WERI-Rb-1 (cell line): ENCODE measurements around the gene OSBP2.
A peak's percentile ranks its signal among the peaks of the same experiment; 100 is the strongest.

Experiments
- DNase-seq: peaks from one replicate; pipeline ENCODE4 v3.0.0-alpha.2; 2020
- H3K27ac ChIP-seq: fragments of 250-450 bp; sonication (Bioruptor Pico); 2 replicates; pipeline ENCODE4 v1.5.1; 2020; ENCODE audit warnings: mild to moderate bottlenecking, moderate library complexity
- H3K27me3 ChIP-seq: fragments of 250-450 bp; sonication (Bioruptor Pico); 2 replicates; pipeline ENCODE4 v1.5.1; 2021; ENCODE audit warnings: mild to moderate bottlenecking, low read depth, moderate library complexity; ENCODE audit not compliant: insufficient read depth, severe bottlenecking
- H3K36me3 ChIP-seq: fragments of 250-450 bp; sonication (Bioruptor Pico); 2 replicates; pipeline ENCODE4 v1.5.1; 2020; ENCODE audit warnings: mild to moderate bottlenecking, moderate library complexity
- H3K4me3 ChIP-seq: 2 replicates; pipeline ENCODE4 v1.5.1; 2011; ENCODE audit warnings: low read depth, mild to moderate bottlenecking, control low read depth, low read length
- H3K9me3 ChIP-seq: fragments of 250-450 bp; sonication (Bioruptor Pico); 2 replicates; pipeline ENCODE4 v1.5.1; 2021; ENCODE audit warnings: mild to moderate bottlenecking, moderate library complexity; ENCODE audit not compliant: severe bottlenecking
- CTCF ChIP-seq: IDR thresholded peaks from 2 replicates; pipeline ENCODE4 v1.5.1; 2011; ENCODE audit warnings: low read depth, mild to moderate bottlenecking, control low read depth, inconsistent platforms, low read length

Gene OSBP2

GRCh38 chr22:30863081-30863833 is 168.6 kb downstream of the OSBP2 start:
- DNase-seq = peak; percentile 28

DNA sequence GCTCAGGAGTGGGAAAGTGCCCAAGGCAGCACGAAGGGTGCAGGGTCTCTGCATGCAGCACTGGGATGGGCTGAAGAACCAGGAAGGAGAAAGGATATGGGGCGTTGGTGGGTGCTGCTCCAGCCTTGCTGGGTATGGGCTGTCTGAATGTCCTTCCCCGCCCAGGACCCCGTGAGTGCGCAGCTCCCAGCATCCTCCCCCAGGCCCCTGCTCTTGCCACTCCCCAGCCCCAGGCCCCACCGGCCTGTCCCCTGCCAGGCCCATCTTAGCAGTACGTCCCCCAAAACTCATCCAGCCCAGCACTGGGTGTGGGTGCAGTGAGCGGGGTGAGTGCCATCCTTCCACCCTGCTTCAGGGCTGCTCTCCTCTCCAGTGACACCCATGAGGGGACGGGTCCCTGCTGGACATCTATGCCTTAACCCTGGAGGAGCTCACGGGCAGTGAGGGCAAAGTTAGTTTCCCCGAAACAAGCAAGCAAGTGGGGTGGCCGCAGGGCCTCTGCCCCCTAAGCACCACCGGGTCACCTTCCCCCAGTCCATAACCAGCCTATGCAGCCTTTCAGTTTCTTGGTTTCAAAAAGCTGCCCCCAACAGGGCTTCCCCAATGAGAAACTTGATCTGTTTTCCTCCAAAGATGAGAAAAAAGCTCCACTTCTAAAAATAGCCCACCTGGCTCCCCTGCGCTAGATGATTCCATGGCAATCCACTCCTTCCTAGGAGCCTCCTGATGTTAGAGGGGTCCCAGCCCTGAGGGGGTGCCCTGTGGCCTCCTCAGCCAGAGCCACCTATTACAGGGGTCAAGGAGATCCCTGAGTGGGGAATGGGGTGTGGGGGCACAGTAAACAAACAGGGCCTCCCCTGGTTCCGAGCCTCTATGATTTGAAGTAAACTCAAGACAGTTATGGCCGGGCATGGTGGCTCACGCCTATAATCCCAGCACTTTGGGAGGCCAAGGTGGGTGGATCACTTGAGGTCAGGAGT is 170.1 kb downstream of the OSBP2 start:
- Histone ChIP-seq H3K4me3 (no peak overlapping the region), H3K9me3 (no peaks in the 10 kb centered on the region), H3K36me3 (no peaks in the 10 kb centered on the region), H3K27ac (no peak overlapping the region), H3K27me3 (no peaks in the 10 kb centered on the region)
- no peak for DNase-seq
- no peak for TF ChIP-seq CTCF

More at GRCh38 chr22:30863081-30863833, 168.6 kb downstream of the OSBP2 start:
- Histone ChIP-seq H3K9me3 (no peaks in the 10 kb centered on the region), H3K36me3 (no peaks in the 10 kb centered on the region), H3K27ac (0 out of 2 replicates have a peak overlapping the region, but pooled peaks have one; percentile 10), H3K4me3 (no peak overlapping the region), H3K27me3 (no peaks in the 10 kb centered on the region)
- TF ChIP-seq CTCF = peak; percentile 64

DNA sequence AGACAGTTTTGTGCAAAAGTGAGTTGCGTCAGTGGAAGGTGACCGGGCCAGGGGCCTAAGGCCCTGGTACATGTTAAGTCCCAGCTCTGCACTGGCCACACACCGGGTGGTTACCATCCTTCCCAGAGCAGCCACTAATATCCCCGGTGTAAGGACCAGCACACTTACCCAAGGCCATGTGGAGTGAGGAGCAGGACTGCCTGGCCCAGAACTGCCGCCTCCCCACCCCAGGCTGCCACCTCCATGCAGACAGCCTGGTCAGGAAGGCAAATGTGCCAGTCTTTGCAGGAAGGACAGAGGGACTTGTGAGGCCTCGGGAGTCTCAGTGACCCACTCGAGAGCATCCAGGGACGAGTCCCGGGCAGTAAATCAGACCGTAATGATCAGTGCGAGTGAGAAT is 171.0 kb downstream of the OSBP2 start:
- DNase-seq = no peak
- TF ChIP-seq CTCF = no peak
- H3K27me3 ChIP-seq = no peaks in the 10 kb centered on the region
- no peak overlapping the region for H3K4me3 ChIP-seq
- no peak overlapping the region for H3K27ac ChIP-seq
- H3K9me3 ChIP-seq = no peaks in the 10 kb centered on the region
- H3K36me3 ChIP-seq = no peaks in the 10 kb centered on the region; the same call in 1 of the 2 replicates

DNA sequence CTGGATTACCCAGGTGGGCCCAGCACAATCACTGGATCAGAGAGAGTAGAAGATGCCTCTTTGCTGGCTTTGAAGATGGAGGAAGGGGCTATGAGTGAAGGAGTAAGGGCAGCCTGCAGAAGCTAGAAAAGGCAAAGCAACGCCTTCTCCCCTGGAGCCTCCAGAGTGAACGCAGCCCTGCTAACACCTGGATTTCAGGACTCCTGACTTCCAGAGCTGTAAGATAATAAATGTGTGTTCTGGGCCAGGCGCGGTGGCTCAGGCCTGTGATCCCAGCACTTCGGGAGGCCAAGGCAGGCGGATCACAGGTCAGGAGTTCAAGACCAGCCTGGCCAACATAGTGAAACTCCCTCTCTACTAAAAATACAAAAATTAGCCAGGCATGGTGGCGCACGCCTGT is 171.5 kb downstream of the OSBP2 start:
- Histone ChIP-seq H3K36me3 (no peaks in the 10 kb centered on the region; the same call in 1 of the 2 replicates), H3K4me3 (no peak overlapping the region), H3K27ac (no peak overlapping the region), H3K27me3 (no peaks in the 10 kb centered on the region), H3K9me3 (no peaks in the 10 kb centered on the region)
- DNase-seq = no peak
- TF ChIP-seq CTCF = no peak

DNA sequence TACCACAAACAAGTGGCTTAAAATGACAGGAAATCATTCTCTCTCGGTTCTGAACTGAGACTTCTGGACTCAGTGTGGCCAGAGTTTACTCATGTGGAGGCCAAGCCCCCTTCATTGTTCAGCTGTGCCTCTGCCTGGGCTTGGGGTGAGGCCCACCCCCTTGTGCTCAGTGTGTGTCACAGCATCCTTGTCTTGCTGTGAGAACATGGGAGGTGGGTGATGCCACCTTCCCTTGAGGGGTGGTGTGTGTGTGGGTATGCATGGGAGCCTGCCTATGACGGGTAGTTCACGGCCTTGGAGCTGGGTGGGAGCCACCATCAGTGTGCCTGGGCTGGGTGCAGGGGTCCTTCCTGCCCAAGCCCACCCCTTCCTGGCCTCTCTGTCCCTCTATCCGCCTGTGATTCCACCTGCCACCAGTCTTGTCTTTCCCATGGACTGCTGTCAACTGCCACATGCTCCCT is 172.2 kb downstream of the OSBP2 start:
- H3K27me3 ChIP-seq = no peaks in the 10 kb centered on the region
- no peak overlapping the region for H3K4me3 ChIP-seq
- DNase-seq = no peak
- no peaks in the 10 kb centered on the region; the same call in 1 of the 2 replicates for H3K36me3 ChIP-seq
- no peak overlapping the region for H3K27ac ChIP-seq
- no peaks in the 10 kb centered on the region for H3K9me3 ChIP-seq
- peak; percentile 45 for TF ChIP-seq CTCF
